GM21576 (cell line): ENCODE measurements around the gene MKRN2OS.
"Not testable (repeated sequence)": the region's sequence is repeated elsewhere in the genome, so short reads cannot be mapped to it uniquely, and the experiment has no call there.

Experiments used
- ATAC-seq: cut with Tn5 transposase; IDR thresholded peaks from one replicate; pipeline ENCODE4 v1.9.1; 2021; ENCODE audit warnings: mild to moderate bottlenecking, moderate library complexity; ENCODE audit not compliant: unreplicated experiment

The MKRN2OS gene

GRCh38 chr3:12562451-12562850 is 17.2 kb upstream of the MKRN2OS start:
- ATAC-seq = no peak

DNA sequence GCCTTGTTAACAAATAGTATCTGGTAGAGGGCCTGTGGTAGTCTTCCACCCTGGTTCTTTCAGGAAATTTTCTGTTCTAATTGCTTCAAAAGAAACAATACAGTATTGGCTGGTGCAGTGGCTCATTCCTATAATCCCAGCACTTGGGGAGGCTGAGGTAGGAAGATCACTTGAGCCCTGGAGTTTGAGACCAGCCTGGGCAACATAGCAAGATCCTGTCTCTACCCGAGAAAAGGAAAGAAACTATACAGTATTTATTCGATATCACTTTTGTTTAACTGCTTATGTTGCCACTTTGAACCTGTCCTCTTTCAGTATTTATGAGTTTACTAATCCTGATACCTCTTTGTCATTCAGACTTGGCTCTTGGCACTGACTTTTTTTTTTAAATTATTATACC is 16.1 kb upstream of the MKRN2OS start:
- ATAC-seq = no peak

- peak; percentile 59 for ATAC-seq
Observed at GRCh38 chr3:12560505-12561190, 15.3 kb upstream of the MKRN2OS start.

DNA sequence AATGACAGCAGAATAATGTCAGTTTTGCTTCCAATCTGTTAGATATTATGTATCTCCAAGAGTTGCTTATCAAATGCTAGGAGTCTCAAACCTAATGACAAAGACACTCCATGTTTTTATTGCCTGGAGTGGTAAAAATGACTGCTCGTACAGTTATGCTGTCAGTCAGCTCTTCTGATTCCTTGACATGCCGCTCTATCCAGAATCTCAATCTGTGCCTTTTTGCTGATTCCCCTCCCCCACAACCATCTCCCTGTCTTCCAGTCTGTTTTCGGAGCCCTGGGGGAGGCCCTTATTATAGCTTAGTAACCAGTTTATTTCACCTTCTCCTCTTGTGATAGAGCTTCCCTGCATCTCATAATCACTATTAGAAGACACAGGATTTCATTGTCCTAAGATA is 14.2 kb upstream of the MKRN2OS start:
- no peak for ATAC-seq

DNA sequence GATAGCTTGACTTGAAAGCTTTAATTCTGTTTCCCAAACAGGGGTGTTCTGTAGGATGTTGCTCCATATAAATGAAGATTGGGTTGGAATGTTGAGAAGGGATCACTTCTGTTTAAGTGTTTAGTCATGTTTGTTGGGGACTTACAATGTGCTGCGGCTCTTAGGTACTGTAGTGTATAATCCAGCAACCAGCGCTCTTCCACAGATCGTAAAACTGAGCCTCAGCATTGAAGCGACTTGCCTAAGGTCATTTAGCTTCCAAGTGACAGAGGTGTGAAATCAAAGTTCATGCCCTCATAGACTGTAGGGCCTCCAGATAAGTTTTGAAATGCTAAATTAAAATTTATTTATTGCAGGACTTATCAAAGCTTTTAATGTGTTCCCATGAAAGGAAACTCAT is 13.4 kb upstream of the MKRN2OS start:
- ATAC-seq = no peak

- no peak for ATAC-seq
Observed at GRCh38 chr3:12557473-12558100, 12.3 kb upstream of the MKRN2OS start.

GRCh38 chr3:12556690-12557472 is 11.6 kb upstream of the MKRN2OS start, which contains the start of gene MKRN2:
Gene MKRN2 (plus strand): TSS chr3:12557087. CDS start chr3:12557151, 64 bp downstream.
- peak; percentile 66 for ATAC-seq

DNA sequence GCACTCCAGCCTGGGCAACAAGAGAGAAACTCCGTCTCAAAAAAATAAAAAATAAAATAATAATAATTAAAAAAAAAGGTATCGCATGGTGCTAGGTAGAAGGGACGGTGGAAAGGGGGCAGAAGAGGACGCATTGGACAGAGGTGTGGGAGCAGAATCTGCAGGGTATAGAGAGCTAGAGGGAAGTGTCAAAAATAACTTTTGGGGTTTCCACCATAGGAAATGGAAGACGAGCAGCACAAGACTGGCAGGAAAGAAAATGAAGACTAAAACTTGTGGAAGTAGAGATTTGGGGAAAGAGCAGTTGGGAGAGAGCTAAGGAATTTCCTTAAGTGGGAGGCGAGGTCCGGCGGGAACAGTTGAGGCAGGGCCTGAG is 11.0 kb upstream of the MKRN2OS start:
- no peak for ATAC-seq

- no peak for ATAC-seq
Observed at GRCh38 chr3:12553921-12554391, 8.7 kb upstream of the MKRN2OS start.

- no peak for ATAC-seq
Observed at GRCh38 chr3:12549971-12550760, 4.9 kb upstream of the MKRN2OS start.

DNA sequence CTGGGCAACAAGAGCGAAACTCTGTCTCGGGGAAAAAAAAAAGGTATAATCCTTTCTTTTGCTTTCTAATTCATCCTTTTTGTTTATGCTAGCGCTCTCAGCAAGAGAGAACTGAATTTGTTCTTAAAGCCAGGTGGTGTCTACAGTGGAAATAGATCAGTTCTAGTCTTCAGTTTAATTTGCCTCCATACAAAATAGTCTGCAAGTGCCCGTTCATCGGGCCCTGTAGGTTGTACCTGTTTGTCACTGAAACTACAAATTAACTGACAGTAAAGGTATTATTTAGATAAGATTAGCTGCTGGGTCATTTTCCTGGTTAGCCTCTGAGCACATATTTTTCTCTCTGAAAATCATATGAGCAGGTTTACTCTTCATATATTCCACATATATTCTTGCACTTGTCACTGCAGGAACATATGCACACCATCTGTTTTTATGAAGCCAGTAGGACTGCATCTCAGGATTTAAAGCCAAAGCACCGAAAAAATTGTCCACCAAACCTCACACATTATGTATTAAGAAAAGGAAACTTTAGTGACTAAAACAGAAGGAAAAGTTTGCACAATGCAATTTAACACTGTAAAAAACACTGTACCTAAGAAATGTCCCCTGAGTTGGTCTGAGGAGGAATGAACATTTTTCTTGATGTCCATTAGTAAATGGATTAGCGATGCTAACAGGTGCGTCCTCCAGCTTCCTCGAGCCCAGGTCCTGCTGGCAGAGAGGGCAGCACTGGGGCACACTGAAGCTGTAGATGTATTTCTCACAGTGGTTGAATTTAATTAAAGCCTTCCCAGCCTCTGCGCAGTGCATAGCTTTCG is 437 bp downstream of the MKRN2OS start:
- no peak for ATAC-seq

- not testable (repeated sequence) for ATAC-seq
Observed at GRCh38 chr3:12543497-12543896, 1.8 kb downstream of the MKRN2OS start.

DNA sequence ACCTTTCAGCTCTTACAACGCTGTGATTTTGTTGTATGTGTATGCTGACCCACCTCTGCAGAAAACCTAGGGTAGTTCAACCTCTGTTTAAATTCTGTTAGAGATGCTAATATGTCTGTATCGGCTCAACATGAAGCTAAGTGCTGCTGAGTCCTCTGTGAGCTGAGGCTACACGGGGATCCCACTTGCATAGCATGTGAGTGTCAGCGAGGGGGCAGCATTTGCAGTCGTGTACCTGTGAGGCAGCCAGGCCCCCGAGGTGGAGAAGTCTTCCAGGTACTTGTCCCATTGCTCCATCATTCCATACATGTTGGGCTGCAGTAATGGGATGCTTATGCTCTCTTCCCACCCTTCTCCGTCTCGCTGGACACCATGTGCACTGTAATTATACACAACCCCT is 3.7 kb downstream of the MKRN2OS start:
- ATAC-seq = no peak

DNA sequence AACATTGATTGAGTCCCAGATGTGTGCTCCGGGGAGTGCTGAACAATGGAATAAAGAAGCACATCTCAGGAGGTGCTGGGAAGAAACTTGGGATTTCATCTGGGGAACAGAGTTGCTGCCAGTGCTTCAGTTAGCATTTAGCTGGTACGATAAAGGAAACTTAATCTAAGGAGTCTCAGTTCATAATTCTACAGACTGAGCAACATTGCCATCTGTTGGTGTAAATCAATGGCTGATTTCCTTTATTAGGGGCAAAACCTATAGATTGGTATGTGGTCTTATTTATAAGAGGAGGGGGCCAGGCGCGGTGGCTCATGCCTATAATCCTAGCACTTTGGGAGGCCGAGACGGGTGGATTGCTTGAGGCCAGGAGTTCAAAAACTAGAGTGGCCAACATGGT is 8.9 kb downstream of the MKRN2OS start:
- ATAC-seq = no peak

GRCh38 chr3:12532182-12532581 is 13.1 kb downstream of the MKRN2OS start:
- ATAC-seq = no peak

DNA sequence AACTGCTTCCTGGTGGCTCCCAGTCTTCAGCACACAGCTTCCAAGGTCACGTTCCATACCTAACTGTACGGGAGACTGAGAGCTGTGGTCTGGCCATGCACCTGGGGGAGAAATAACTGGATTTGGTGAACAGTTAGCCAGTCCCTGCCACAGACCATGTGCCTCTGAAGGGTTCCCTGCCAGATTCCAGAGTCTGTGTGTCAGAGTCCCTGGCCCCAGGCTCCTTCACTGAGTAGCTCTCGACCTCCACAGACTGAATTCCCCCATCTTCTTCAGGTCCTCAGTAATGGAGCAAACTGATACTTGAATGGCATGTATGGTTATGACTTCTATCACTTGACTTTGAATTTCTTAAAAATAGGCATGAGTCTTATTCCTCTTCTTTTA is 17.5 kb downstream of the MKRN2OS start:
- no peak for ATAC-seq

DNA sequence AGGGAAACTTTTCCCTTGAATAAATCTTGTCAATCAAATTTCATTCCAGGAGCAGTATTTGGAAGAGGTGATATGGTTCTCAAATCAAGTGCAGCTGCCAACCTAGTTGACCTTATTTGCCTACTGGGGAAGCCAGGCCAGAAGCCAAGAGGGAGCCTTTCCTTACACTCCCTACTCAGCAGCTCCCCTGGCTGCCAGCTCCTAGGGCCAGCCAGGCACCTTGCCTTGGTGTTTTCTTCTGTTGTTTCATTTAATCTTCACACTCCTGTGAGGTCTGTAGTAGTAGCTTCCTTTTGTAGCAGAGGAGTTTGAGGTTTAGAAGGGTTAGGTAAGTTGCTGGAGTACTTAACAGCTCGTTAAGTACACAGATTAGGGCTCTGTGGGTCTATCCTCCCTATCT is 22.6 kb downstream of the MKRN2OS start:
- no peak for ATAC-seq

GRCh38 chr3:12521010-12521409 is 24.3 kb downstream of the MKRN2OS start:
- no peak for ATAC-seq

GRCh38 chr3:12518261-12519028 is 26.9 kb downstream of the MKRN2OS start:
- no peak for ATAC-seq
